ENCODE results near the gene MAP4K3.

DNA sequence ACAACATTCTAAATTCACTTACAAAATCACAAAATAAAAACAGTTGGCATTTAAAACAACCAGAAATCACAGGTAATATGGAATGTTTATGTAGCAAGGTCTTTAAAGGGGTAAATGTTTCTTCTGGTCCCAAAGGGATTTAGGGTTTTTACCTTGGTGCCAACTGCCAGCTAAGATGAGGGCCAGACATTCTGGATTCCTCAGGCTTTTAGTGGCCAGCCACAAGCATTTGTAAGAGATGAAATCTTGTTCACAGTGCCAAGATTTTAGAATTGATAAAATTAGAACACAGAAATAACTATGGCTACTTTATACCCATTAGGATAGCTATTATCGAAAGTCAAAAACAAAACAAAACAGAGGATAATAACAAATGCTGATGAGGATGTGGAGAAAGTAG is 132.9 kb downstream of the MAP4K3 start:
- no peak for TF ChIP-seq L3MBTL2 (conservative IDR thresholded peaks at IDR 0.05)
- no peak for TF ChIP-seq FOXK2 (IDR thresholded peaks at IDR 0.05)
- no peak for TF ChIP-seq BHLHE40 (IDR thresholded peaks at IDR 0.05; ENCODE audit: borderline replicate concordance)
- TF ChIP-seq ZNF384 (IDR thresholded peaks at IDR 0.05), result no peak
- no peak for TF ChIP-seq TARDBP (IDR thresholded peaks at IDR 0.05)
- no peak for TF ChIP-seq NFRKB (IDR thresholded peaks at IDR 0.05)
- TF ChIP-seq SP1 (IDR thresholded peaks at IDR 0.05), result no peak
